CD4-positive, alpha-beta T cell treated with Interleukin-6 at 100 ng/mL for 8 hours (primary cell): ENCODE results near the gene KRTAP24-1.

Experiments
- DNase-seq: peaks from one replicate; pipeline ENCODE4 v3.0.0-alpha.2; 2020; ENCODE audit warnings: mixed read lengths, low spot score

Gene KRTAP24-1

DNA sequence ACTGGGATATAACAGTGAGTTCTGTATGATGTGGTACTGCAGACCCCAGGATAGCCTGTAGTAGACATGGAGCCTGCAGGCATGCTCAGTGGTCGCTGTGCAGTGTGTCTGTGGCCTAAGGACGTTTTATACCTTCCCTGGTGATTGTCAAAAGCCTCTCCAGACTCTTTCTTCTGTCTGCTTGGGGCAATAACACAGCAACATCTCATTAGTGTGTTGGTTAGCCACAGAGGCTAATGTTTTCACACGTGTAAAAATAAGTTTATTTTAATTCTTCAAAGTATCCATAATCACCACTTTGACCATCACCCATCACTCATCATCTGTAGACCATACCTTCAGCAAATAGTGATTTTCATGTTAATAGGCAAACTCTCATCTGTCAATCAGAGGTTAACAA is at the start of gene KRTAP24-1:
KRTAP24-1 (minus strand) TSS at position 101 of the 400 bp plus-strand sequence; CDS start at position 83, 18 bp downstream.
- no peak for DNase-seq

GRCh38 chr21:30329203-30329875 is 46.6 kb upstream of the KRTAP24-1 start:
- no peak for DNase-seq

DNA sequence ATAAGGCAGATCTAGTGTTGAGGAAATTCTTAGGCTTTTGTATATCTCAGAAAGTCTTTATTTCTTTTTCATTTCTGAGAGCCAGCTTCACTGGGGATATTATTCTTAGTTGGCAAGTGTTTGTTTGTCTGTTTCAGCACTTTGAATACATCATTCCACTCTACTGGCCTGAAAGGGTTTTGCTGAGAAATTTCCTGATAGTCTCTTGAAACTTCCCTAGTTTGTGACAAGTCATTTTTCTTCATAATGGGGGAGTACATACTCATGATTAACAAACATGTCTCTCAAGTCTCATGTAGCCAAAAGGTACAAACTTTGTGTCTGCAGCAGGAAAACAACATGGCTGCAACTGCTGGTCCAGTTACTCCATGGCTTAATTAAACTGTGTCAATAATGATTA is 43.6 kb upstream of the KRTAP24-1 start:
- DNase-seq = no peak

DNA sequence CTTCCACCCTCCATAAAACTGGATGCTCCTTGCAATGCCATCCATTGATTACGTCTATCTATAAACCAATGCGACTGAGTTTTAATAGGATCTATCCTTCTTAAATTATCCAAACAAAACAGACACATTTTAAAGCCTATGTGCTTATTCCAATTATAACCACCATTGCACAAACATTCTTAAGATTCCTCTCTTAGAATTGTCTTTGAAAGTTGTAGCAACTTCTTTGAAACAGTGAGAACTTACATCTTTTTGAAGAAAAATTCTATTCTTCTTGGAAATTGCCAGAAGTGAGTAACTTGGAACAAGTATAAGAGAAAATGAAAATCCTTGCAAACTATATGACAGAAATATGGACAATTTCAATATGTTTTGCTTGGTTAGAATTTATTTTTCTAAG is 37.5 kb upstream of the KRTAP24-1 start, which contains the start of gene KRTAP26-1:
KRTAP26-1 (minus strand) TSS at position 101 of the 400 bp plus-strand sequence. CDS start 280 bp downstream, outside the sequence.
- no peak for DNase-seq

DNA sequence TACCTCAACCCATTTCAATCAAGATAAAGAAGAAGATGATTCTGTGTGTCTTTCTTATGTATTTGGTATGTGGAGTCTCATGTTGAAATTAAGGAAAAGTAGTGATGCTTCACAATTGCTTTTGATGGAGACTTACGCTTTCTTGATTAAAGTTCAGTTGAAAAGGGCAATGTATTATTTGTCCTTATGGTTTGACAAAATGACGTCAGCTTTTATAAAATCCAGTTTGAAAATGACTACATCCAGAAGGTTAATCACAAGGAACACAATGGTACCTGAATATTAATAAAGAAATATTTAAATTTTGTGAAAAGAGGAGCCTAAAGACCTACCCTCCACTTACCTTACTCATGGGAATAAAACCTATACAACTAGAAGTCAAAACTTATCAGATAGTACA is 33.0 kb upstream of the KRTAP24-1 start:
- DNase-seq = no peak

DNA sequence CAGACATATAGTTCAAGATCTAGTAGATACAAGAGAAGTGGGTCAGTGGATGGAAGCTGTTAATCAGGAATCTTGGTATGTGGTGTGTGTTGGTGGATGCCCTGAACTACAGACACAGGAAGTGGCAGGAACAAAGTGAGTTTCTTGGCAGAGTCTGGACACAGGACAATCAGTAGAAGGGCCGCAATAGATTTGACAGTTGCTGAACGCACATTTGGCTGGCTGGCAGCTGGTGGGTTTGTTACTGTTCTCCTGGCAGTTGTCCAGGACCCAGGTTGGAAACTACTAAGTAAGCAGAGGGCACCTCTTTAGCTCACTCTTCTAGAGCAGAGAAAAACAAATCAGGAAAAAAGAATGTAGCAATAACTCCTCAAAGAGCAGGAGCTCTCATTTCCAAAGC is 24.1 kb upstream of the KRTAP24-1 start:
- no peak for DNase-seq

DNA sequence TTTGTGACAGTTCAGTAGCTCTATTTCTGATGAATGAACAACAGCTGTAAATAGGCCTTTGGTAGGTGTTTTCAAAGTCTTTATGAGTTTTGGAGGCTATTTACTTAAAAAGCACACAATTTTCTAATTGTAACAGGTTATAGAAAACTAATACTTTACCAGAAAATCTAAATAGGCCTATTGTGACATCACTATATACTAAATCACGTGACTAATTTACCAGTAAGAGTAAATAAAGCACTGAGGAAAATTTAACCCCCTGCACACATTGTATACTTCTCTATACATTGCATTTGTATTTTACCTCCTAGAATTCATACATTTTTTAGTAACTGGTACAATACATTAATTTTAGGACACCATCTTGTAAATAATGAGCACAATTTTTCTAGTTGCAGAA is 22.4 kb upstream of the KRTAP24-1 start:
- DNase-seq = no peak

- DNase-seq = no peak
These were observed 6.5 kb upstream of the KRTAP24-1 start, which contains the start of gene KRTAP25-1 for GRCh38 chr21:30289215-30289614. Gene KRTAP25-1, minus strand, starts transcription at chr21:30289514. Its CDS starts 24 bp downstream, at chr21:30289490.

- no peak for DNase-seq
These were observed 11.1 kb downstream of the KRTAP24-1 start for GRCh38 chr21:30271611-30272010.

DNA sequence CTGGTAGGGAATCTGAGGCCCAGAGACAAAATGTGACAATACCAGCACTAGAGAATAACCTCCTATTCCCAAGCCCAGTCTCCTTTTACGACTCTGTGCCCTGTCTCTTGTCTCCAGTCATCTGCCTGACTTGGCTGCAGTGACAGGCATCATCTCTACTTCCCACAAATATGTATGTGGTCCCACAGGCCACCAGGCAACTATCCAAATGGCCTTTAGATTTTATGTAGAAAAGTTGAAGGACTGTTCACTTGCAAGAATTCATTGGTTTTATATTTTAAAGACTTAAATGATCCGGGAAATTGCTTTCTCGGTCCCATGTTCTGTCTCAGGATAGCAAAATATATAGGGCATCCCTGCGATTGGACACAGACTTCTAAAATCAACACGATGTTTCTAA is 11.6 kb downstream of the KRTAP24-1 start:
- no peak for DNase-seq

- no peak for DNase-seq
These were observed 12.8 kb downstream of the KRTAP24-1 start for GRCh38 chr21:30269803-30270530.

GRCh38 chr21:30268608-30269197 is 14.0 kb downstream of the KRTAP24-1 start:
- no peak for DNase-seq

DNA sequence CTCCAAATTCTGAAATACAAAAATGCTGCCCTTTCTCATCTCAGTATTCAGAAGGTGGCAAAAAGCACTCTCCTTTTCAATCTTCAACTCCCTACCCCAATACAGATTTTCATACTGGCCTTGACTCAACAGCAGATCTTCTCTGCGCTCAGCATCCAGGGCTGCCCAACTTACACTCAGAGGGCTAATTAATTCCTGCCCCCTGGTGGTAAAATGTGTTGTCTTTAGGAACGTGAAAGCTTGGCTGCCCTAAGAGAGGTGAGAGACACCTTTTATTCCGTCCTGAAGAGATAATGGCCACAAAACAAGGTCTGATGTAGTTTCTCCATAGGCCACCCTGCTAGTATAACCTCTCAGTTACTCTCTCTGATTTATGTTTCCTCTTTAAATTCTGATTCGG is 25.0 kb downstream of the KRTAP24-1 start:
- no peak for DNase-seq

- no peak for DNase-seq
These were observed 26.6 kb downstream of the KRTAP24-1 start for GRCh38 chr21:30256100-30256499.

DNA sequence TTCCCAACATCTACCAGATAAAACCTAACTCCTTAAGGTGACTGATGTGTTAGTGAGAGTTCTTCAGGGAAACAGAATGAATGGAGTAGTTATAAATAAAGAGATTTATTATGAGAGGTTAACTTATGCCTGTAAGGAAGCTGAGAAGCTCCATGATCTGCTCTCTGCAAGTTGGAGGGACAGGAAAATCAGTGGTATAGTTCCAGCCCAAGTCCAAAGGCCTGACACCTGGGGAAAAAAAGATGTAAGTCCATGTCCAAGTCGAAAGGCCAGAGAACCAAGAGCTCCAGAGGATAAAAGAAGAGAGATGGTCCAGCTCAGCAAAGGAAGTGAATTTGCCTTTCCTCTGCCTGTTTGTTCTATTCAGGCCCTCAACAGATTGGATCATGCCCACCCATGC is 27.1 kb downstream of the KRTAP24-1 start:
- DNase-seq = no peak

- DNase-seq = no peak
These were observed 31.0 kb downstream of the KRTAP24-1 start for GRCh38 chr21:30251781-30252180.

- DNase-seq = no peak
These were observed 32.8 kb downstream of the KRTAP24-1 start for GRCh38 chr21:30249936-30250335.

- no peak for DNase-seq
These were observed 33.9 kb downstream of the KRTAP24-1 start for GRCh38 chr21:30248844-30249243.

DNA sequence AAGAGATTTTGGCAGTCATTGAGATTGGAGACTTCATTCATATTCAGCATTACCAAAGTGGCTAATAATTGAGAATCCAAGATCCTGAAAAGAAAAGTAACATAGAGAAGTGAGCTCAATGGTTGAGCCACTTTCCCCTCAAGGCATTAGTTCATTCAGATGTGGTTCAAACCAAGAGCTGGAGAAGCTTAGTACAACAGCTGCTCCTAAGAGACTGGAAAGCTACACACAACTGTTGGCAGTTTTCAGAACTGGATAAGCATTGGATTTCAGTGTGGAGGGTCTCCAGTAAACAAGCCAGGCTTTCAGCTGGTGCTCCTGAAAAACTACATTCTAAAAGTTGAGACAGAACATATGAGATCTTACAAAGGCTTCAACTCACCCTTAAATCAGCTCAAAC is 37.7 kb downstream of the KRTAP24-1 start:
- DNase-seq = no peak

DNA sequence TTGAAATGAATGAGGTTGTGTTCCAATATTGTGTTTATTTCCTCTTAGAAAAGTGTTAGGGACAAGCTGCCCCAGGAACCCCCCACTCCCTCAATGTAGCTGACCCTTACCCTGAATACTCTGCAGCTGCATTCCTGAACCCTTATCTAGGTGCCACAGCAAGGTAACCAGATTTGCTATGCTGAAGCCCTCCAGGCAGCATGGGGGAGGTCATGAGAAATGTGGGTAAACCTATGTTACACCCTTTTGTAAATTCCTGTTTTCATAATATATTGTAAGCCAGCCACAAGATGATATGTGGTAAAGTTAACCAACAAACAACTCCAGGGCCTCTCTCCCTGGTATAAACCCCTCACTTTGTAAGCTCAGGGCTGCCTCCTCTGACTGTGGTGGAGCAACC is 39.1 kb downstream of the KRTAP24-1 start:
- no peak for DNase-seq

GRCh38 chr21:30240661-30241060 is 42.1 kb downstream of the KRTAP24-1 start:
- no peak for DNase-seq

GRCh38 chr21:30238168-30238567 is 44.6 kb downstream of the KRTAP24-1 start:
- no peak for DNase-seq

- no peak for DNase-seq
These were observed 48.1 kb downstream of the KRTAP24-1 start for GRCh38 chr21:30234643-30235042.
